Gastrocnemius medialis (tissue), 4 donors: Measurements from ENCODE around the gene LAMC1.

Experiments used
- CTCF ChIP-seq, 5 experiments: fragments of 450-650 bp in 3 of 5; fragments of 200-600 bp in 2 of 5; sonication (generic) in 2 of 5; IDR thresholded peaks in 4 of 5; conservative IDR thresholded peaks in 1 of 5; 1 replicate in 4 of 5; 2 replicates in 1 of 5; pipeline ENCODE4 v1.5.1; 2016 to 2019; ENCODE audit warnings: antibody characterized with exemption in 5 of 5, mild to moderate bottlenecking in 3 of 5, moderate library complexity in 3 of 5
- POLR2A ChIP-seq, 2 donors: fragments of 450-650 bp; IDR thresholded peaks; one replicate each; pipeline ENCODE4 v1.6.1; 2017; ENCODE audit warnings: antibody characterized with exemption in 2 of 2, mild to moderate bottlenecking in 2 of 2, moderate library complexity in 2 of 2

- TF ChIP-seq CTCF (IDR thresholded peaks at IDR 0.05 in 4 of 5, conservative IDR thresholded peaks at IDR 0.05 in 1 of 5) (no peak), POLR2A (IDR thresholded peaks at IDR 0.05) (no peak)
These were observed 91.2 kb downstream of the LAMC1 start for GRCh38 chr1:183114441-183114840.
